Measurements from ENCODE around the gene DGKI. TPM values are rescaled to one million over a fixed set of nuclear protein-coding genes. Genes with fewer than 3 reads are reported as not detected.

DGKI gene
- total RNA-seq, 2 experiments from 2014 or later, result 0.46 TPM; not detected in 1

- Histone ChIP-seq H4K20me1 (ENCODE audit: insufficient read depth, low read length) (no peaks in the 10 kb centered on the region), H2AFZ (ENCODE audit: low read length) (no peak overlapping the region), H3K27ac (ENCODE audit: low read depth, low read length, poor library complexity, severe bottlenecking) (no peak overlapping the region), H3K4me1 (ENCODE audit: insufficient read depth, low read length, poor library complexity, severe bottlenecking) (no peaks in the 10 kb centered on the region), H3K79me2 (ENCODE audit: insufficient read depth, low read depth, low read length) (no peaks in the 10 kb centered on the region), H3K9me3 (ENCODE audit: low read length) (no peaks in the 10 kb centered on the region), H3K4me2 (ENCODE audit: low read length) (no peak overlapping the region), H3K9me2 (ENCODE audit: insufficient read depth, low read length) (no peaks in the 10 kb centered on the region), H3K4me3 (ENCODE audit: low read depth, low read length, poor library complexity, severe bottlenecking) (no peak overlapping the region), H3K36me3 (ENCODE audit: insufficient read depth, low read length) (no peaks in the 10 kb centered on the region)
- ChIA-PET POLR2A (no interaction called here), CTCF (ENCODE audit: unreplicated experiment) (no interaction called here)
- intact Hi-C loops (cut with micrococcal nuclease; ENCODE audit: unreplicated experiment), result no loop called here
- no TSS peak for BruUV-seq (replicated peaks)
- TF ChIP-seq, protein P1, sequence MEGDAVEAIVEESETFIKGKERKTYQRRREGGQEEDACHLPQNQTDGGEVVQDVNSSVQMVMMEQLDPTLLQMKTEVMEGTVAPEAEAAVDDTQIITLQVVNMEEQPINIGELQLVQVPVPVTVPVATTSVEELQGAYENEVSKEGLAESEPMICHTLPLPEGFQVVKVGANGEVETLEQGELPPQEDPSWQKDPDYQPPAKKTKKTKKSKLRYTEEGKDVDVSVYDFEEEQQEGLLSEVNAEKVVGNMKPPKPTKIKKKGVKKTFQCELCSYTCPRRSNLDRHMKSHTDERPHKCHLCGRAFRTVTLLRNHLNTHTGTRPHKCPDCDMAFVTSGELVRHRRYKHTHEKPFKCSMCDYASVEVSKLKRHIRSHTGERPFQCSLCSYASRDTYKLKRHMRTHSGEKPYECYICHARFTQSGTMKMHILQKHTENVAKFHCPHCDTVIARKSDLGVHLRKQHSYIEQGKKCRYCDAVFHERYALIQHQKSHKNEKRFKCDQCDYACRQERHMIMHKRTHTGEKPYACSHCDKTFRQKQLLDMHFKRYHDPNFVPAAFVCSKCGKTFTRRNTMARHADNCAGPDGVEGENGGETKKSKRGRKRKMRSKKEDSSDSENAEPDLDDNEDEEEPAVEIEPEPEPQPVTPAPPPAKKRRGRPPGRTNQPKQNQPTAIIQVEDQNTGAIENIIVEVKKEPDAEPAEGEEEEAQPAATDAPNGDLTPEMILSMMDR (conservative IDR thresholded peaks at IDR 0.05; ENCODE audit: low read length), result no peak
- no peak for TF ChIP-seq EZH2phosphoT487 (IDR thresholded peaks at IDR 0.05; ENCODE audit: borderline replicate concordance, low read depth, low read length)
- DNase-seq (ENCODE audit: low spot score), result no peak
These were observed 150.4 kb downstream of the DGKI start for GRCh38 chr7:137696376-137696775.

GRCh38 chr7:137695942-137696341, 150.8 kb downstream of the DGKI start:
- H4K20me1 ChIP-seq (ENCODE audit: insufficient read depth, low read length), result no peaks in the 10 kb centered on the region
- ChIA-PET CTCF (ENCODE audit: unreplicated experiment) (no interaction called here), POLR2A (no interaction called here)
- no peaks in the 10 kb centered on the region for H3K79me2 ChIP-seq (ENCODE audit: insufficient read depth, low read depth, low read length)
- no peak for DNase-seq (ENCODE audit: low spot score)
- no peaks in the 10 kb centered on the region for H3K9me3 ChIP-seq (ENCODE audit: low read length)
- no TSS peak for BruUV-seq (replicated peaks)
- H3K27ac ChIP-seq (ENCODE audit: low read depth, low read length, poor library complexity, severe bottlenecking), result no peak overlapping the region
- no peak for TF ChIP-seq EZH2phosphoT487 (IDR thresholded peaks at IDR 0.05; ENCODE audit: borderline replicate concordance, low read depth, low read length)
- TF ChIP-seq, protein P1 (conservative IDR thresholded peaks at IDR 0.05; ENCODE audit: low read length), result no peak
- H3K4me3 ChIP-seq (ENCODE audit: low read depth, low read length, poor library complexity, severe bottlenecking), result no peak overlapping the region
- no peaks in the 10 kb centered on the region for H3K9me2 ChIP-seq (ENCODE audit: insufficient read depth, low read length)
- intact Hi-C loops (cut with micrococcal nuclease; ENCODE audit: unreplicated experiment), result no loop called here
- no peaks in the 10 kb centered on the region for H3K4me1 ChIP-seq (ENCODE audit: insufficient read depth, low read length, poor library complexity, severe bottlenecking)
- no peak overlapping the region for H2AFZ ChIP-seq (ENCODE audit: low read length)
- H3K36me3 ChIP-seq (ENCODE audit: insufficient read depth, low read length), result no peaks in the 10 kb centered on the region
- H3K4me2 ChIP-seq (ENCODE audit: low read length), result no peak overlapping the region

DNA sequence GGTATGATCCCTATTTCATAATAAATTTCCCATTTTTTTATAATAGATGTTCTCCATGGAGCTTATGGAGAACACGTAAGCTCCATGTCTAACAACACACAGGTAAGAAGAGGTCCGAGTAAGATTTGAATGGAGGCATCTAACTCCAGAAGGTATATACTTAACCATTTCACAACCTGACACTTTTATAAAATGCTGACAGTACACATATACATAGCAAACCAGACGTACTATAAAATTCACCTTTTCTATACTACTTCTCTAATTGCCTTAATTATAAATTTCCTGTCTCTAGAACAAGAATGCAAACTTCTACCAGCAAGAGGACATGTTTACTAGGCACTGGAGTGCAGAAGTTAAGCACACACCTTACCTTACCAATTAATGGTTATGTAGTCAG, 151.3 kb downstream of the DGKI start:
- no peak overlapping the region for H2AFZ ChIP-seq (ENCODE audit: low read length)
- no peak overlapping the region for H3K4me2 ChIP-seq (ENCODE audit: low read length)
- BruUV-seq (replicated peaks), result no TSS peak
- no peak overlapping the region for H3K27ac ChIP-seq (ENCODE audit: low read depth, low read length, poor library complexity, severe bottlenecking)
- no peak for DNase-seq (ENCODE audit: low spot score)
- no peak for TF ChIP-seq EZH2phosphoT487 (IDR thresholded peaks at IDR 0.05; ENCODE audit: borderline replicate concordance, low read depth, low read length)
- TF ChIP-seq, protein P1 (conservative IDR thresholded peaks at IDR 0.05; ENCODE audit: low read length), result no peak
- H3K4me1 ChIP-seq (ENCODE audit: insufficient read depth, low read length, poor library complexity, severe bottlenecking), result no peaks in the 10 kb centered on the region
- no peaks in the 10 kb centered on the region for H3K9me2 ChIP-seq (ENCODE audit: insufficient read depth, low read length)
- no peaks in the 10 kb centered on the region for H3K79me2 ChIP-seq (ENCODE audit: insufficient read depth, low read depth, low read length)
- H3K36me3 ChIP-seq (ENCODE audit: insufficient read depth, low read length), result no peaks in the 10 kb centered on the region
- H4K20me1 ChIP-seq (ENCODE audit: insufficient read depth, low read length), result no peaks in the 10 kb centered on the region
- POLR2A ChIA-PET, result interaction anchor here (0.5 kb wide), 1 partner anchor 681 kb away, joined by 4 read pairs; no protein-coding TSS in a partner anchor
- intact Hi-C loops (cut with micrococcal nuclease; ENCODE audit: unreplicated experiment), result no loop called here
- H3K9me3 ChIP-seq (ENCODE audit: low read length), result no peaks in the 10 kb centered on the region
- CTCF ChIA-PET (ENCODE audit: unreplicated experiment), result no interaction called here
- H3K4me3 ChIP-seq (ENCODE audit: low read depth, low read length, poor library complexity, severe bottlenecking), result no peak overlapping the region
